Sigmoid colon (tissue), 7 donors: Measurements from ENCODE around the gene GPR25. TPM values are rescaled to one million over a fixed set of nuclear protein-coding genes. Genes with fewer than 3 reads are reported as not detected.

Experiments
- DNase-seq: peaks from one replicate; pipeline ENCODE4 v3.0.0-alpha.2; 2019
- H3K27ac ChIP-seq, 4 donors: fragments of 200-600 bp; sonication (generic); one replicate each; pipeline ENCODE4 v1.5.1; 2016 to 2019; ENCODE audit warnings: mild to moderate bottlenecking in 1 of 4
- H3K27me3 ChIP-seq, 3 donors: fragments of 200-600 bp; sonication (generic); one replicate each; pipeline ENCODE4 v1.5.1; 2019; ENCODE audit warnings: mild to moderate bottlenecking in 1 of 3
- H3K36me3 ChIP-seq, 4 donors: fragments of 200-600 bp; sonication (generic); one replicate each; pipeline ENCODE4 v1.5.1; 2016 to 2019
- H3K4me1 ChIP-seq, 4 donors: fragments of 200-600 bp; sonication (generic); one replicate each; pipeline ENCODE4 v1.5.1; 2017 to 2019
- H3K4me3 ChIP-seq, 4 donors: fragments of 200-600 bp; sonication (generic); one replicate each; pipeline ENCODE4 v1.5.1; 2017 to 2019; ENCODE audit warnings: mild to moderate bottlenecking in 2 of 4, moderate library complexity in 1 of 4
- H3K9me3 ChIP-seq, 4 donors: fragments of 200-600 bp in 3 of 4; sonication (generic) in 3 of 4; one replicate each; pipeline versions ENCODE4 v1.5.1 to v1.6.1; 2013 to 2019
- CTCF ChIP-seq, 4 experiments: fragments of 450-650 bp in 3 of 4; fragments of 200-600 bp in 1 of 4; IDR thresholded peaks; one replicate each; pipeline ENCODE4 v1.5.1; 2016 to 2019; ENCODE audit warnings: antibody characterized with exemption in 4 of 4, mild to moderate bottlenecking in 3 of 4, moderate library complexity in 2 of 4
- EP300 ChIP-seq, 4 donors: sonication (generic); formaldehyde crosslinking; IDR thresholded peaks; one replicate each; pipeline ENCODE4 v1.6.1; 2017; ENCODE audit warnings: antibody characterized with exemption in 4 of 4
- POLR2A ChIP-seq, 2 donors: fragments of 450-650 bp; IDR thresholded peaks; one replicate each; pipeline ENCODE4 v1.6.1; 2016; ENCODE audit warnings: antibody characterized with exemption in 2 of 2, mild to moderate bottlenecking in 2 of 2, moderate library complexity in 2 of 2
- POLR2AphosphoS5 ChIP-seq, 4 donors: sonication (generic); formaldehyde crosslinking; IDR thresholded peaks; one replicate each; pipeline ENCODE4 v1.6.1; 2017; ENCODE audit warnings: antibody characterized with exemption in 4 of 4
- WGBS, 2 donors: extraction: QIAGEN DNeasy Blood & Tissue Kit; methylation state at CpG; one replicate each; pipeline ENCODE4 v1.1.7; 2013; 5-methylcytosine and 5-hydroxymethylcytosine counted together
- intact Hi-C: fragments of 100-400 bp; cut with DNase I; formaldehyde crosslinking; loops from one replicate; pipeline ENCODE4 v1.15.1; 2023
- polyA plus RNA-seq, 3 donors: library from polyadenylated mRNA; stranded (reverse); fragments of 200-250 nt; gene quantifications; one replicate each; pipeline ENCODE4 v1.2.3, GENCODE V29; 2013
- total RNA-seq, 4 donors: library from RNA; depleted of rRNA; stranded (reverse); fragments of >200 nt; gene quantifications; one replicate each; pipeline ENCODE4 v1.1.0, GENCODE V29; 2016
- donor health status: healthy with polysubstance abuse.
- donor health status: Bipolar disorder and iron deficiency.
- donor health status: healthy.

GPR25 gene
- total and polyA plus RNA-seq, 7 donors = 1.0 TPM; not detected in 6

DNA sequence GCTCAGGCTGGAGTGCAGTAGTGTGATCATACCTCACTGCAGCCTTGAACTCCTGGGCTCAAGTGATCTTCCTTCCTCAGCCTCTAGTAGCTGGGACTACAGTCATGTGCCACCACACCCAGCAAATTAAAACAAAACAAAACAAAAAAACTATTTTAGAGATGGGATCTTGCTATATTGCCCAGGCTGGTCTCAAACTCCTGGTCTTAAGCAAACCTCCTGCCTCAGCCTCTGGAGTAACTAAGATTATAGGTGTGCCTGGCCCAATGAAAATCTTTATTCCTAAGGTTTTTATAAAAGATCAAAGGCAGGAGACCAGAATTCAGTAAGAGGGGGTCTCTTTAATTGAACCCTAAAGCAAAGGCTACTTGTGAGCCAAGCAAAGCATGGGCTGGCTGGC lies 32.0 kb downstream of the GPR25 start:
- H3K9me3 ChIP-seq = no peaks in the 10 kb centered on the region
- intact Hi-C loops = no loop called here
- H3K27me3 ChIP-seq = no peaks in the 10 kb centered on the region
- H3K4me1 ChIP-seq = no peaks in the 10 kb centered on the region
- no peaks in the 10 kb centered on the region for H3K36me3 ChIP-seq
- H3K27ac ChIP-seq = no peak overlapping the region
- TF ChIP-seq EP300 (IDR thresholded peaks at IDR 0.05) = no peak
- TF ChIP-seq POLR2AphosphoS5 (IDR thresholded peaks at IDR 0.05) = no peak
- TF ChIP-seq CTCF (IDR thresholded peaks at IDR 0.05) = no peak
- no peak for TF ChIP-seq POLR2A (IDR thresholded peaks at IDR 0.05)
- no peak for DNase-seq
- no peak overlapping the region for H3K4me3 ChIP-seq

DNA sequence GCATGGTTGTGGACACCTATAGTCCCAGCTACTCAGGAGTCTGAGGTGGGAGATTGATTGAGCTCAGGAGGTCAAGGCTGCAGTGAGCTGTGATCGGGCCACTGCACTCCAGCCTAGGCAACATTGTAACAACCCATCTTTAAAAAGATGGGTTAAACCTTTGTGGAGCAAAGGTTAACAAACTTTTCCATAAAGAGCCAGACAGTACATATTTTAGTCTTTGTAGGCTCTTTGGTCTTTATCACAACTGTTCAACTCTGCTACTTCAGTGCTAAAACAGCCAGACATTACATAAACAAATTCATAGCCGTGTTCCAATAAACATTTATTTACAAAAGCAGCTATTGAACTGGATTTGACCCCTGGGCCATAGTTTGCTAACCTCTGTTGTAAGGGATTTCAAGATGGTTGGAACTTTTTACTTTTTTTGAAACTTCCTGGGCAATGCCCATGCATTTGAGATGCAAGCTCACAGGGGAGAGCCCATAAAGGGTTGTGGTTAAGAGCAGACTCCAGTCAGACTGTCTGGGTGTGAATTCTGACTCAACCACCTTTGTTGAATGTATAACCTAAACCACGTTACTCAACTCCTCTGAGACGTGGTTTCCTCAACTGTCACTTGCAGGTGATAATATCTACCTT lies 32.8 kb downstream of the GPR25 start:
- DNase-seq = no peak
- Histone ChIP-seq H3K36me3 (no peaks in the 10 kb centered on the region), H3K4me1 (no peaks in the 10 kb centered on the region), H3K27me3 (no peaks in the 10 kb centered on the region), H3K4me3 (no peak overlapping the region), H3K9me3 (no peaks in the 10 kb centered on the region), H3K27ac (no peak overlapping the region)
- WGBS, 2 donors = 27 to 44% methylated on average over 4 of the region's 4 CpGs
- intact Hi-C loops = no loop called here
- TF ChIP-seq CTCF (IDR thresholded peaks at IDR 0.05) (no peak), POLR2A (IDR thresholded peaks at IDR 0.05) (no peak), POLR2AphosphoS5 (IDR thresholded peaks at IDR 0.05) (no peak), EP300 (IDR thresholded peaks at IDR 0.05) (no peak)

- no peak overlapping the region for H3K4me3 ChIP-seq
- intact Hi-C loops = no loop called here
- H3K36me3 ChIP-seq = no peaks in the 10 kb centered on the region
- WGBS, 2 donors = 95 to 99% methylated on average over 2 of the region's 2 CpGs
- TF ChIP-seq CTCF (IDR thresholded peaks at IDR 0.05) (no peak), EP300 (IDR thresholded peaks at IDR 0.05) (no peak), POLR2AphosphoS5 (IDR thresholded peaks at IDR 0.05) (no peak), POLR2A (IDR thresholded peaks at IDR 0.05) (no peak)
- H3K27ac ChIP-seq = no peak overlapping the region
- no peaks in the 10 kb centered on the region for H3K4me1 ChIP-seq
- H3K27me3 ChIP-seq = no peaks in the 10 kb centered on the region
- H3K9me3 ChIP-seq = no peaks in the 10 kb centered on the region
- no peak for DNase-seq
These were observed 33.7 kb downstream of the GPR25 start for GRCh38 chr1:200906491-200906890.

- Histone ChIP-seq H3K27ac (no peak overlapping the region), H3K4me3 (no peak overlapping the region), H3K36me3 (no peaks in the 10 kb centered on the region), H3K9me3 (no peaks in the 10 kb centered on the region), H3K27me3 (no peaks in the 10 kb centered on the region), H3K4me1 (no peaks in the 10 kb centered on the region)
- WGBS, 2 donors = 20 to 64% methylated on average over 5 of the region's 5 CpGs
- intact Hi-C loops = no loop called here
- no peak for TF ChIP-seq POLR2A (IDR thresholded peaks at IDR 0.05)
- TF ChIP-seq CTCF (IDR thresholded peaks at IDR 0.05) = no peak
- no peak for TF ChIP-seq POLR2AphosphoS5 (IDR thresholded peaks at IDR 0.05)
- no peak for TF ChIP-seq EP300 (IDR thresholded peaks at IDR 0.05)
- peak; percentile 32 for DNase-seq
These were observed 34.9 kb downstream of the GPR25 start for GRCh38 chr1:200907611-200908097.
